Hepatocyte (in vitro differentiated cells): ENCODE data around the gene RPS15.

ENCODE experiments used
- EZH2 ChIP-seq: fragments of 200-600 bp; sonication (generic); IDR thresholded peaks from 2 replicates; pipeline ENCODE4 v1.6.1; 2016; ENCODE audit warnings: antibody characterized with exemption, mild to moderate bottlenecking, borderline replicate concordance
- EZH2phosphoT487 ChIP-seq: fragments of 200-600 bp; sonication (generic); IDR thresholded peaks from one replicate; pipeline ENCODE4 v1.6.1; 2018; ENCODE audit warnings: antibody characterized with exemption, mild to moderate bottlenecking, low read depth, moderate library complexity; ENCODE audit not compliant: unreplicated experiment, severe bottlenecking
- TF ChIP-seq, protein P1 (sequence below): fragments of 200-600 bp; sonication (generic); IDR thresholded peaks from 2 replicates; pipeline ENCODE4 v1.5.1; 2016; ENCODE audit warnings: antibody characterized with exemption, mild to moderate bottlenecking; ENCODE audit not compliant: poor library complexity

DNA sequence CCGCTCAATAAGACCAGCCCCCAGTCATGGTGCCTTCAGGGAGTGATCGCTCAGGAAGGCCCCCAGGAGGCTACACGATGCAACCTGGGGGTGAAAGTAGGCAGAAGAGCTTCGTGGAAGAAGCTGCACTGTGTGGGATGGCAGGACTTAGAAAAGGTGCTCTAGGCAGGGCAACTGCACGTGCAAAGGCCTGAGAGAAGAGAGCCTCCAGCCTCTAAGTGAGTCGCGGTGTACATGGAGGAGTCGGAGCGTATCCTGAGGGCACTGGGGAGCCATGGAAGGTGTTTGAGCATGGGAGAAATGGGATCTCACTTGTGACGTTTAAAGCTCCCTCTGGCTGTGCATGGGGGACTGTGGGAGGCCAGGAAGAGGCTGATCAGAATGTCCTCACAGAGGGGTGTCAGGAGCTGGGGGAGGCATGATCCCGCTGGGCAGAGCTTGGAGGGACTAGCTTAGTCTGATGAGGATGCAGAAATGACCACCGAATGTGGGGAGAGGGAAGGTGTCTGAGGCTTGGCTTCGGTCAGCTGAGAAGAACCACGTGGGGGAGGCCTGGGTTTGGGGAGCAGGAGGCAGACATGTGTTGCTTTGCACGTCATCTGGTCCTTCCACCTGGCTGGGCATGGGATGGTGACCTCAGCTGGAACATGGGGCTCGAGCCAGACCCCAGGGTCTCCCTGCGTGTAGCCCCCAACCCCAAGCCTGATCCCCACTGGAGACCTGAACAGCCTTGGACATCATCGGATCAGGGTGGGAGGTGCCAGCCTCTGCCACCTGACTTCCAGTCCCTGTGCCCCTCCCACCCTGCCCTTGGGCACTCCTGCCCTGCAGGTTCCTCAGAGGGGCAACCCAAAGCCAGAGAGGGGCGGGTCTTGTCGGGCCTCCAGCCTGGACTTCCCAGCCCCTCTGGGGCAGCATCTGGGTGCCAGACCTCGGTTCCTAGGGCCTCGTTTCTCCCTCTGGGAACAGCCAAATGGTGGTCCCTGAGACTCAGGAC lies 12.8 kb downstream of the RPS15 start:
- TF ChIP-seq EZH2 (no peak), EZH2phosphoT487 (peak; percentile 18)
- TF ChIP-seq, protein P1, sequence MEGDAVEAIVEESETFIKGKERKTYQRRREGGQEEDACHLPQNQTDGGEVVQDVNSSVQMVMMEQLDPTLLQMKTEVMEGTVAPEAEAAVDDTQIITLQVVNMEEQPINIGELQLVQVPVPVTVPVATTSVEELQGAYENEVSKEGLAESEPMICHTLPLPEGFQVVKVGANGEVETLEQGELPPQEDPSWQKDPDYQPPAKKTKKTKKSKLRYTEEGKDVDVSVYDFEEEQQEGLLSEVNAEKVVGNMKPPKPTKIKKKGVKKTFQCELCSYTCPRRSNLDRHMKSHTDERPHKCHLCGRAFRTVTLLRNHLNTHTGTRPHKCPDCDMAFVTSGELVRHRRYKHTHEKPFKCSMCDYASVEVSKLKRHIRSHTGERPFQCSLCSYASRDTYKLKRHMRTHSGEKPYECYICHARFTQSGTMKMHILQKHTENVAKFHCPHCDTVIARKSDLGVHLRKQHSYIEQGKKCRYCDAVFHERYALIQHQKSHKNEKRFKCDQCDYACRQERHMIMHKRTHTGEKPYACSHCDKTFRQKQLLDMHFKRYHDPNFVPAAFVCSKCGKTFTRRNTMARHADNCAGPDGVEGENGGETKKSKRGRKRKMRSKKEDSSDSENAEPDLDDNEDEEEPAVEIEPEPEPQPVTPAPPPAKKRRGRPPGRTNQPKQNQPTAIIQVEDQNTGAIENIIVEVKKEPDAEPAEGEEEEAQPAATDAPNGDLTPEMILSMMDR, result no peak
